Erythroblast (primary cell): ENCODE results near the gene IL22RA1.

Experiments
- DNase-seq, 2 experiments: peaks; one replicate each; lab custom pipeline; 2025; lab: John Stamatoyannopoulos, UW
- GATA1 ChIP-seq: IDR thresholded peaks from 2 replicates; pipeline ENCODE4 v1.6.1; 2011; ENCODE audit warnings: low read depth, mild to moderate bottlenecking, control low read depth, low read length, moderate library complexity
- POLR2A ChIP-seq: IDR thresholded peaks from 2 replicates; pipeline ENCODE4 v1.6.1; 2011; ENCODE audit warnings: mild to moderate bottlenecking, low read length

Gene IL22RA1

DNA sequence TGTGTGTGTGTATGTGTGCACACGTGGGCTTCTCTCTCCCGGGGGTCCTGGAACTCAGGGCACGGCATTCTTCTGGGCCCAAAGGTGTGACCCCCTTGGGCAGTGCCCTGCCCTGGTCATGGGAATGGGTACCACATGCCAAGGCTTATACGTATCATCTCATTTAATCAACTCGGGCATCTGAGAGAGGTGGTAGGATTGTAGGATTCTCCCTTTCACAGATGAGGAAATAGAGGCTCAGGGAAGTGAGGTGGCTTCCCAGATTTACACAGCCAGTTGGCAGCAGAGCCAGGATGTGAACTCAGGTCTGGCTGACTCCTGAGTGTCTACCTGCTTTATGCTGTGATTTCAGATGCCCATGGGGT lies 46.2 kb downstream of the IL22RA1 start:
- DNase-seq: no peak
- TF ChIP-seq GATA1: no peak
- no peak for TF ChIP-seq POLR2A

DNA sequence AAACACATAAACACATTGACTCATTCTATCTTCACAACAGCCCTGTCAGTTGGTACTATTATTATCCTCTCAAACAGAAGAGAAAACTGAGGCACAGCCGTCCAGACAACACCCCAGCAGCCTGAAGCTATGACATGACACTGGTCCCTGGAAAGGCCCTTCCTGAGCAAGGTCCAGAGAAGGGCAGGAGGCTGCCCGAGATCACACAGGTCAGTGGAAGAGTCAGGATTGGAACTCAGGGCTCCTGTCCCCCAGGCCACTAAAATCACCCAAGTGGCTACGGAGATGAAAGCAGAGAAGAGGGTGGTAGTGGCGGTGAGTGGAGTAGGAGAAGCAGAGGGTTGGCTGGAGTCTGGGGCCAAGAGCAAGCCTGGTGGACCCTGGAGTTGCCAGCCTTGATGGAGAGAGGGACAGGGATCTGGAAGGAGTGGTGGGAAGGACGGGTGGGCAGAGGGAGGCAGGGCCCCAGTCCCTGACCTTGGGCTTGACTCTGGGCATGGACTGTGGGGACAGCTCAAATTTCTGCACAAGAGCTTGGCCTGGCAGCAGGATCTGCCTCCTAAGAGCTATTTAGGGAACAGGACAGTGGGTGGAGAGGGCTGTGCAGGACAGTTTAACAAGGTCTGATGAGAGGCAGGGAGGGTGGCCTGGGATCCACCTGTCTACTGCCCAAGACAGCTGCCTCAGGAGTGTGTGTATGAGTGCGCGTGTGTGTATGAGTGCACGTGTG lies 46.8 kb downstream of the IL22RA1 start:
- DNase-seq: no peak
- no peak for TF ChIP-seq POLR2A
- TF ChIP-seq GATA1: no peak

DNA sequence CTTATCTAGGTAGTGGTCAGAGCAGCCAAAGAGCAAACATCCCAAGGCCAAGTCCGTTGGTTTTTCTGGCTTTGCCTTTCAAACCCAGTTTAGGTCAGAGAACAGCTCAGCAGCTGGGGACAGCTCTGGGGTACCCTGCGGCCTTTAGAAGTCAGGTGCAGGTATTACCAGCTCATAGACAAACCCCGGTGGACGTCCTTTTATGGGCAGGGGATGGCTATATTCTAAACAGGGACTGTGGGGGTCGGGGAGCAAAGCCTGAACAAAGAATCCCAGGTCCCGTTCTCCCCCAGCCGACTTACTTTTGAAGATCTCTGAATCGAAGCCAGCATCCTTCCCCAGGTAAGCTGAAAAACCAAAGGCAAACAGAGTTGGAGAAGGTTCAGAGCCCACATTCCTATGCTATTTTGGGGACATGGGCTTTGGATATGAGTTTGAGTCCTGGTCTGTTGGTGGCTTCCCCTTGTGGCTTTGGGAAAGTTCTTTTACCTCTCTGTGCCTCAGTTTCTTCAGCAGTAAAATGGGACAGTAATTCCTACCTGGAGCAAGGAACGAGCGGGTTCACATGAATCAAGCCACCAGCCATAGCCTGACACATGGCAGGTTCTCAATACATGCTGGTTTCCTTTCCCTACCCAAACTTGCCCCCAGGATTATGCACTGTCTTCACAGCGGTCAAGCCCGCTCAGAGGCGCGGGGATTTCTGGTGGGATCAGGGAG lies 47.6 kb downstream of the IL22RA1 start:
- no peak for TF ChIP-seq GATA1
- no peak for DNase-seq

DNA sequence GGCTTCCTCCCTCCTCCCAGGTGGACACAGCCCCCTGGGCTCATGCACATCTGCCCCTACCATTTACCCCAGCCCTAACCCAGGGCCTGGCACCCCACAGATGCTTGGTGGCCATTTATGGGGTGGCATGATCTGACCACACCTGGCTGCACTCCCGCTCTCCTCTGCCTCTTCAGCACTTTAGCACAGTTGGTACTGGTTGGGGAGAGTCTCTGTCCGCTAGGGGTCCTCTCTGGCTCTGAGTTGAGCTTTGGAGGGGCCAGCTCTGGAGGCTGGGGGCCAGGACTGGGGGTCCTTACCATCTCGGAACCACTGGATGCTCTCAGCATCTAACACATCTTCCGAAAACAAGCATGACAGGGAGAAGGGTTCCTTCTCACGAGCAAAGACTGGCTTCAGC lies 48.4 kb downstream of the IL22RA1 start:
- TF ChIP-seq GATA1: no peak
- no peak for TF ChIP-seq POLR2A
- DNase-seq: no peak

- DNase-seq: no peak
- no peak for TF ChIP-seq GATA1
- TF ChIP-seq POLR2A: no peak
Observed at GRCh38 chr1:24093732-24094131, 49.2 kb downstream of the IL22RA1 start.

DNA sequence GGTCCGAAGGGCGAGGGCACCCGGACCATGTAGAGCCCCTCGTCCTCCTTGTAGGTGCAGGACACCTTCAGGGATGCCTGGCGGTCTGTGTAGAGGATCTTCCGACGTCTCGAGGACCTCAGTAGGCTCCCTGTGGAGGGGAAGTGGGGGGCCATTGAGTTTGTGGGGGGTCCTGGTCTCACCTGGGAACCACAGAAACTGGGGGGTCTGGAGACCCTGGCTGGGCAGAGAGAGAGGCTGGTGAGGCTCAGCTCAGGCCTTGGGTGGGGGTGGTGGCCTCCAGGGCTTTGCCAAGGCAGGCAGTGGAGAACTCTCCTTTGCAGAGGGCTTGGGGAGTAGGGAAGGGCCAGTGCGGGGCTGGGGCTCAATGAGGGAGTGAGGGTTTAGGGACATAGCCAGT lies 50.0 kb downstream of the IL22RA1 start:
- TF ChIP-seq GATA1 (no peak), POLR2A (no peak)
- no peak for DNase-seq

DNA sequence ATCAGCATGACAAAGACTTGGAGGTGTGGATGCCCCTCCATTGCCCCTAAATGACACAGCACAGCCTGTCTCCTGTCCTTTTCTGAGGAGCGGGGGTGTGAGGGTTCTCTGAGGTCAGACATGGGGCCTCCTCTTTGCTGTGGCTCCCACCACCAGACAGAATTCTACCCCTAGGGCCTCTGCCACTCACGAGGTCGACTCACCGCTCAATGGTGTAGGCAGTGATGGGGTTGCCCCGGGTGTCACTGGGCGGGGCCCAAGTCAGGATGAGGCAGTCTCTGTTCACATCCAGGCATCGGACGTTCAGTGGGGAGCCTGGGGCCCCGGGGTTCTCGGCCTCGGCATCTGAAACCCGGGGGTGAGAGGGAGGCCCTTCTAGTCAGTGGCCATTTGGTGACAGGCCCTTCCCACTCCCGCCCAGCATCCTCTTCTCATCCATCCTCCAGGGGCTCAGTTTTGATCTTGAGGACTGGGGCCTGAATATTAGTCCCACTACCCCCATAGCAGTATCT lies 50.9 kb downstream of the IL22RA1 start:
- no peak for TF ChIP-seq POLR2A
- TF ChIP-seq GATA1: no peak
- DNase-seq: no peak

- no peak for DNase-seq
- TF ChIP-seq GATA1 (no peak), POLR2A (no peak)
Observed at GRCh38 chr1:24090736-24091135, 52.2 kb downstream of the IL22RA1 start.

- DNase-seq: no peak
- TF ChIP-seq GATA1 (no peak), POLR2A (no peak)
Observed at GRCh38 chr1:24089743-24090555, 53.0 kb downstream of the IL22RA1 start.

- DNase-seq: no peak
- TF ChIP-seq POLR2A: no peak
- no peak for TF ChIP-seq GATA1
Observed at GRCh38 chr1:24089027-24089742, 53.8 kb downstream of the IL22RA1 start.

DNA sequence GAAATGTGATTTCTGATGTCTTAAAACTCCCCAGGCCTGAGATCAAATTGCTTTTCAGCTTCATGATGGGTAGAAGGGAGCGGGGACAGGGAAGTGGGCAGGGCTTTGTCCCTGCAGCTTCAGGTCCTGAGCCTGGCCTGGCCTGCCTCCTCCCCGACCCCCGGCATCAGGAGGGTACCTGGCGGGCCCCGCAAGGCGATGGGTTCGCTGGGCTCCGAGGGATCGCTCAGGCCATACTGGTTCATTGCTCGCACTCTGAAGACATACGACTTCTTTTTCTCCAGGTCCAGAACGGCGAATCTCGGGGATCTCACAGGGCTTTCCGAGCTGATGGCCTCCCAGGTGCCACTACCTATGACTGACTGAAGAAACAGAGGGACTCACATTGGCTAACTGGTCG lies 56.5 kb downstream of the IL22RA1 start:
- DNase-seq: no peak
- TF ChIP-seq GATA1 (no peak), POLR2A (no peak)

DNA sequence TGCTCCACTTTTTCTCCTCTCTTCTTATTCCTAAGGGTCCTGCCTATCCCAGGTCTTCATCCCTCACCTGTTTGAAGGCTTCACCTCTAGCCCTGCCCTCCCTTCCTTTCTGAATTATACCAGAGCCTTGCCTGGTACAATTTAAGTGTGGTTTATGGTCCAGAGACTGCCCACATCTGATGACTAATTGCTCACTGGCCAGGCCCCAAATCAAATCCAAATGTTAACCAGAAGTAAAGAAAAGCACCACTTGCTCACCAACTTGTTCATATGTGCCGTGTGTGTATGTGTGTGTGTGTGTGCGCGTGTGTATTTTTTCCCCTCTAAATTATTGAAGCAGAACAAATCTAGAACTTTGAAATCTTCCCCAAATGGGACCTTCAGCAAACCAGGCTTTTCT lies 57.4 kb downstream of the IL22RA1 start:
- TF ChIP-seq POLR2A (no peak), GATA1 (no peak)
- DNase-seq: no peak

DNA sequence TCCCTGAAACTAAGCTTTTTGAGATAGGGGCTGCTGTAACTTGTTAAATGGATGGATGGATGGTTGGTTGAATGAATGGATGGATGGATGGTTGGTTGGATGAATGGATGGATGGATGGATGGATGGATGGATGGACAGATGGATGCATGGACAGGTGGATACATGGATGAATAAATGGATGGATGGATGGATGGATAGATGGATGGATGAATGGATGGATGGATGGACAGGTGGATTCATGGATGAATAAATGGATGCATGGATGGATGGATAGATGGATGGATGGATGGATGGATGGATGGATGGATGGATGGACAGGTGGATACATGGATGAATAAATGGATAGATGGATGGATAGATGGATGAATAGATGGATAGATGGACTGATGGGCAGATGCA lies 57.9 kb downstream of the IL22RA1 start:
- DNase-seq: no peak

DNA sequence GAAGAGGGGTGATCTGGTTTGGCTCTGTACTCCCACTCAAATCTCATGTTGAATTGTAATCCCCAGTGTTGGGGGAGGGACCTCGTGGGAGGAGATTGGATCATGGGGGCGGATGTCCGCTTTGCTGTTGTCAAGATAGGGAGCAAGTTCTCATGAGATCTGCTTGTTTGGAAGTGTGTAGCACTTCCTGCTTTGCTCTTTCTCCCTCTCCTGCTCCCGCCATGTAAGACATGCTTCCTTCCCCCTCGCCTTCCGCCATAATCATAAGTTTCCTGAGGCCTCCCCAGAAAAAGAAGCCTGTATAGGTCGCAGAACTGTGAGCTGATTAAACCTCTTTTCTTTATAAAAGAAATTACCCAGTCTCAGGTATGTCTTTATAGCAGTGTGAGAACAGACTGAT lies 58.9 kb downstream of the IL22RA1 start:
- no peak for DNase-seq
- no peak for TF ChIP-seq GATA1
- no peak for TF ChIP-seq POLR2A

More for the DNA sequence above, 57.9 kb downstream of the IL22RA1 start:
- TF ChIP-seq GATA1: no peak
- no peak for TF ChIP-seq POLR2A
